Central memory CD8-positive, alpha-beta T cell (primary cell): Measurements from ENCODE around the gene RASGEF1B.

Experiments
- ATAC-seq: fragments of 150-1000 bp; cut with Tn5 transposase; replicated peaks from 2 replicates; pipeline ENCODE4 v1.10.0; 2022; ENCODE audit warnings: mild to moderate bottlenecking, moderate FRiP score, moderate number of reproducible peaks; ENCODE audit not compliant: poor library complexity, severe bottlenecking; ENCODE audit errors: extremely low read depth
- DNase-seq, 2 donors: peaks; one replicate each; pipeline ENCODE4 v3.0.0; 2021; ENCODE audit warnings: low spot score in 2 of 2
- H3K27ac Mint-ChIP-seq: one replicate; pipeline ENCODE4 v1.8.0; 2022; ENCODE audit warnings: low read depth, mild to moderate bottlenecking, moderate library complexity, mixed read lengths
- H3K27me3 Mint-ChIP-seq: one replicate; pipeline ENCODE4 v1.8.0; 2022; ENCODE audit warnings: mixed read lengths
- H3K36me3 Mint-ChIP-seq: one replicate; pipeline ENCODE4 v1.8.0; 2022; ENCODE audit warnings: mild to moderate bottlenecking, moderate library complexity, mixed read lengths; ENCODE audit not compliant: insufficient read depth
- H3K4me1 Mint-ChIP-seq: one replicate; pipeline ENCODE4 v1.8.0; 2022; ENCODE audit warnings: mixed read lengths
- H3K4me3 Mint-ChIP-seq: one replicate; pipeline ENCODE4 v1.8.0; 2022; ENCODE audit warnings: mild to moderate bottlenecking, moderate library complexity, mixed read lengths
- H3K9me3 Mint-ChIP-seq: one replicate; pipeline ENCODE4 v1.8.0; 2022; ENCODE audit warnings: mixed read lengths

The RASGEF1B gene

GRCh38 chr4:81507530-81507929 is 35.8 kb upstream of the RASGEF1B start:
- H3K4me1 Mint-ChIP-seq, result peaks cover 25% of the 10 kb centered on the region
- H3K9me3 Mint-ChIP-seq, result no peaks in the 10 kb centered on the region
- no peaks in the 10 kb centered on the region for H3K27me3 Mint-ChIP-seq
- peak overlapping the region; percentile 77 for H3K27ac Mint-ChIP-seq
- ATAC-seq, result no peak
- H3K4me3 Mint-ChIP-seq, result no peak overlapping the region
- peaks cover 2% of the 10 kb centered on the region for H3K36me3 Mint-ChIP-seq
- no peak for DNase-seq

GRCh38 chr4:81506731-81507130 is 35.0 kb upstream of the RASGEF1B start:
- H3K4me1 Mint-ChIP-seq, result peaks cover 25% of the 10 kb centered on the region
- H3K27me3 Mint-ChIP-seq, result no peaks in the 10 kb centered on the region
- H3K4me3 Mint-ChIP-seq, result no peak overlapping the region
- H3K9me3 Mint-ChIP-seq, result no peaks in the 10 kb centered on the region
- peak overlapping the region; percentile 77 for H3K27ac Mint-ChIP-seq
- no peak for ATAC-seq
- DNase-seq, result no peak
- peaks cover 2% of the 10 kb centered on the region for H3K36me3 Mint-ChIP-seq

- Mint-ChIP-seq H3K27ac (peak overlapping the region; percentile 77), H3K9me3 (no peaks in the 10 kb centered on the region), H3K27me3 (no peaks in the 10 kb centered on the region), H3K4me3 (peak overlapping the region; percentile 48), H3K36me3 (peaks cover 2% of the 10 kb centered on the region), H3K4me1 (peaks cover 25% of the 10 kb centered on the region)
- DNase-seq, result no peak
- ATAC-seq, result no peak
Observed at GRCh38 chr4:81505726-81506125, 34.0 kb upstream of the RASGEF1B start.

DNA sequence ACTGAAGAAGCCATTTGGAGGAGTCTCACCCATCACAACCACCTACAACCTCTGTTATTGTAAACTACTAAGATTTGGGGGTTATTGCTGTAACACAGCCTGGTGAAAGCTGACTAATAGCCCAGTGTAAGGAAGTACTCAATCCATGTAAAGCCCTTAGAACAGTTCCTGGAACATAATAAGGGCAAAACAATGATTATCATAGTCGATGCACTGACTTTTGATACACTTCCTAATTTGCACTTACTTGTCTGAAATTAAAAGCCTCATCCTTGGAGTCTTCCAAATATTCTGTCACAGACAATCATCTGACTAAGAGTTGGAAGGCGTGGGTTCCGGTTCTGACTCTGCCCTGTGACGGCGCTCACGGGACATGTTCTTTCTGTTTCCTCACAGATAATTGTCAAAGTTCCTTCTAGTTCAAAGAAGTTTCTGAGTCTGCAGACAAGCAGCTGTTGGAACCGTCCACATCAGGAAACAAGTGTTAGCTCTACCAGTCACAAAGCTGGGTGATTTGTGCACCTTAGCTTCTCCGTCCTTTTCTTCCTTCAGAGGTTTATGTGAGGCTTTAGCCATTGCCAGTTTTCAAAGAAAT is 33.4 kb upstream of the RASGEF1B start:
- Mint-ChIP-seq H3K27ac (peak overlapping the region; percentile 77), H3K36me3 (no peaks in the 10 kb centered on the region), H3K4me3 (peak overlapping the region; percentile 48), H3K9me3 (no peaks in the 10 kb centered on the region), H3K4me1 (peaks cover 25% of the 10 kb centered on the region), H3K27me3 (no peaks in the 10 kb centered on the region)
- peak; percentile 87 for ATAC-seq
- DNase-seq, result peak in 1 of 2 donors; percentile 47

DNA sequence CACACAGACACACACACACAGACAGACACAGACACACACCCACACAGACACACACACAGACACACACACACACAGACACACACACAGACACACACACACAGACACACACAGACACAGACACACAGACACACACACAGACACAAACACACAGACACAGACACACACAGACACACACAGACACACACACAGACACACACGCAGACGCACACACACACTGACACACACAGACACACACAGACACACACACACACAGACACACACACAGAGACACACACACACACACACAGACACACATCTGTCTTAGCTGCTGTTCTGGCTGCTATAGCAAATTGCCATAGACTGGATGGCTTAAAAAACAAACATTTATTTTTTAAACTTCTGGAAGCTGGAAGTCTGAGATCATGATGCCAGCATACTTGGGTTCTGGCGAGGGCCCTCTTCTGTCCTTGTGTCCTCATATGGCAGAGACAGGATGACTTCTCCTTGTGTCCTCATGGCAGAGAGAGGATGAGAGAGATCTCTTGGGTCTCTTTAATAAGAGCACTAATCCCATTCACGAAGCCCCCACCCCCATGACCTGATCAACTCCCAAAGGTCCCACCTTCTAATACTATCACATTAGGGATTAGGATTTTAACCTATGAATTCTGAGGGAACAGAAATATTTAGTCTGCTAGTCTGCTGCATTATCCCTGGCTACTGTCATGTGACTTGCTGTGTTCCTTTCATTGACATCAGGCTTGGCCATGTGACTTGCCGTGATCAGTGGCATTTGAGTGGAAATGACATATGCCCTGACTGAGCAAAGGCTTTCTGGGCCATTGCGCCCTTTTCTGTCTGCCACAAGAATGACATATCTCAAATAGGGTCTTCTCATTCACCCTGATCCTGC is 32.7 kb upstream of the RASGEF1B start:
- DNase-seq (no peak), ATAC-seq (no peak)
- no peaks in the 10 kb centered on the region for H3K27me3 Mint-ChIP-seq
- no peak overlapping the region for H3K4me3 Mint-ChIP-seq
- H3K4me1 Mint-ChIP-seq, result peaks cover 30% of the 10 kb centered on the region
- peak overlapping the region; percentile 77 for H3K27ac Mint-ChIP-seq
- no peaks in the 10 kb centered on the region for H3K36me3 Mint-ChIP-seq
- H3K9me3 Mint-ChIP-seq, result no peaks in the 10 kb centered on the region

- Mint-ChIP-seq H3K4me1 (peaks cover 26% of the 10 kb centered on the region), H3K9me3 (no peaks in the 10 kb centered on the region), H3K4me3 (no peak overlapping the region), H3K27me3 (no peaks in the 10 kb centered on the region), H3K36me3 (no peaks in the 10 kb centered on the region), H3K27ac (peak overlapping the region; percentile 71)
- DNase-seq (no peak), ATAC-seq (no peak)
Observed at GRCh38 chr4:81503586-81503985, 31.9 kb upstream of the RASGEF1B start.

- Mint-ChIP-seq H3K27ac (no peak overlapping the region), H3K4me1 (peaks cover 25% of the 10 kb centered on the region), H3K27me3 (no peaks in the 10 kb centered on the region), H3K36me3 (no peaks in the 10 kb centered on the region), H3K9me3 (no peaks in the 10 kb centered on the region), H3K4me3 (no peak overlapping the region)
- no peak for ATAC-seq
- no peak for DNase-seq
Observed at GRCh38 chr4:81502564-81502963, 30.9 kb upstream of the RASGEF1B start.

- H3K36me3 Mint-ChIP-seq, result no peaks in the 10 kb centered on the region
- no peaks in the 10 kb centered on the region for H3K9me3 Mint-ChIP-seq
- H3K4me3 Mint-ChIP-seq, result no peak overlapping the region
- H3K27me3 Mint-ChIP-seq, result no peaks in the 10 kb centered on the region
- no peak overlapping the region for H3K27ac Mint-ChIP-seq
- ATAC-seq (no peak), DNase-seq (no peak)
- peaks cover 10% of the 10 kb centered on the region for H3K4me1 Mint-ChIP-seq
Observed at GRCh38 chr4:81499840-81500239, 28.1 kb upstream of the RASGEF1B start.

GRCh38 chr4:81498551-81499099 is 26.9 kb upstream of the RASGEF1B start:
- H3K36me3 Mint-ChIP-seq, result no peaks in the 10 kb centered on the region
- ATAC-seq (no peak), DNase-seq (no peak)
- H3K4me3 Mint-ChIP-seq, result no peak overlapping the region
- H3K27me3 Mint-ChIP-seq, result no peaks in the 10 kb centered on the region
- no peaks in the 10 kb centered on the region for H3K9me3 Mint-ChIP-seq
- no peak overlapping the region for H3K27ac Mint-ChIP-seq
- peaks cover 18% of the 10 kb centered on the region for H3K4me1 Mint-ChIP-seq

DNA sequence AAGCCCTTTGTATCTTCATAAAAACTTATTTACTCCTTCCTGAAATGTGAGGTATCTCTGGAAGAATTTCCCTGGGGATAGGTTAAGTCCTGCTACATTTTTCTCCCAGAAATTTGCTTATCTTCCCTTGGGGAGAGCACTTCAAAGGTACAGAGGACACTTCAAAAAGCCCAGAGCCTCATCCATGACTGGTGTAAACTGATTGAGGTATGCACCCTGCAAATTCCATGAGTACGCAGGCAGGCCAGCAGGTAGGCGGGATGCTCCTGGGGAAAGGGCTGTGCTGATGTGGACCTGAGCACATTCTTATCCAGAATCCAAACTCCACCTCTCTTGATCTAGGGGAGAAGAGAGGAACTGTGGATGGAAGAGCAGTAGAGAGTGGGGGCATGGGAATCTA is 26.3 kb upstream of the RASGEF1B start:
- Mint-ChIP-seq H3K36me3 (no peaks in the 10 kb centered on the region), H3K27ac (no peak overlapping the region), H3K4me1 (peaks cover 22% of the 10 kb centered on the region), H3K9me3 (no peaks in the 10 kb centered on the region), H3K4me3 (no peak overlapping the region), H3K27me3 (no peaks in the 10 kb centered on the region)
- no peak for DNase-seq
- ATAC-seq, result no peak

DNA sequence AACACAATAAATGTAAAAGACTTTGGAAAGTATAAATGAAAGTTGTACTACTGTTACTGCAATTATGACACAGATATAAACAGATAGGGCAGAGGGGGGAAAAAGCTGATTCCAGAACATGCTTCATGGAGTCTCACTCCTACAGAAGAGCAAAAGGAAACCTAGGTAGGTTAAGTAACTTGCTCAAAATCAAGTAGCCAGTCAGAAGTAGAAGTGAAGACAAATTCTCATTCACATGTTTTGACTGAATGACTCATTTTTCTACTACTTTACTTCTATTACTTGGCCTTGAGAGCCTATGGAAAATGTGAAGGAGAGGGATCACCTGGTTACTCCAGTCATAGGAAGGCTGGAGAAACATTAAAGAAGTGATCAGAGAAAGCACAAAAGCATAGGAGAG is 23.6 kb upstream of the RASGEF1B start:
- Mint-ChIP-seq H3K9me3 (peaks cover 6% of the 10 kb centered on the region), H3K27me3 (no peaks in the 10 kb centered on the region), H3K4me1 (peaks cover 43% of the 10 kb centered on the region), H3K36me3 (peaks cover 6% of the 10 kb centered on the region), H3K4me3 (peak overlapping the region; percentile 19), H3K27ac (peak overlapping the region; percentile 64)
- DNase-seq (no peak), ATAC-seq (no peak)

- Mint-ChIP-seq H3K27me3 (no peaks in the 10 kb centered on the region), H3K27ac (peak overlapping the region; percentile 95), H3K9me3 (peaks cover 6% of the 10 kb centered on the region), H3K4me1 (peaks cover 45% of the 10 kb centered on the region), H3K4me3 (peak overlapping the region; percentile 69), H3K36me3 (peaks cover 6% of the 10 kb centered on the region)
- no peak for DNase-seq
- no peak for ATAC-seq
Observed at GRCh38 chr4:81494031-81494431, 22.3 kb upstream of the RASGEF1B start.
